IMR-90 (cell line): ENCODE results near the gene TTLL12. TPM values are rescaled to one million over a fixed set of nuclear protein-coding genes. Genes with fewer than 3 reads are reported as not detected.

Source experiments
- ATAC-seq: fragments of 200-7000 bp; cut with Tn5 transposase; 2 replicates; pipeline ENCODE4 v1.9.1; 2020; ENCODE audit warnings: low read depth, mild to moderate bottlenecking, moderate library complexity
- BruUV-seq: library from RNA; stranded (reverse); fragments of 400-500 nt; replicated peaks from 2 replicates; lab custom pipeline; 2021; lab: Mats Ljungman, UMichigan
- CTCF ChIA-PET: fragments of 300-600 bp; formaldehyde crosslinking; extraction: SDS; loops from one replicate; lab custom pipeline; 2021; ENCODE audit warnings: antibody characterized with exemption; lab: Yijun Ruan, JAX
- POLR2A ChIA-PET: fragments of 300-600 bp; sonication (Branson Sonifier 250); formaldehyde crosslinking; loops from one replicate; lab custom pipeline; 2022; ENCODE audit warnings: antibody characterized with exemption; ENCODE audit not compliant: unreplicated experiment; lab: Charles Lee
- DNase-seq: peaks from one replicate; pipeline ENCODE4 v3.0.0; 2013
- H2AFZ ChIP-seq: replicated peaks from 2 replicates; pipeline ENCODE3; 2013; ENCODE audit warnings: low read length, mild to moderate bottlenecking; ENCODE audit not compliant: poor library complexity
- H2AK5ac ChIP-seq: 2 replicates; pipeline ENCODE4 v1.6.1; 2013; ENCODE audit warnings: low read depth, low read length, inconsistent platforms
- H2AK9ac ChIP-seq: replicated peaks from 2 replicates; pipeline ENCODE3; 2013; ENCODE audit warnings: mild to moderate bottlenecking, low read depth, low read length, moderate library complexity; ENCODE audit not compliant: poor library complexity
- H2BK120ac ChIP-seq: 2 replicates; pipeline ENCODE4 v1.6.1; 2013; ENCODE audit warnings: low read depth, low read length, inconsistent platforms
- H2BK15ac ChIP-seq: 3 replicates; pipeline ENCODE4 v1.6.1; 2013; ENCODE audit warnings: low read depth, low read length, inconsistent platforms
- H2BK20ac ChIP-seq: 2 replicates; pipeline ENCODE4 v1.6.1; 2013; ENCODE audit warnings: low read depth, mild to moderate bottlenecking, inconsistent platforms, low read length, moderate library complexity
- H2BK5ac ChIP-seq: 2 replicates; pipeline ENCODE4 v1.6.1; 2013; ENCODE audit warnings: mild to moderate bottlenecking, low read depth, low read length, inconsistent platforms; ENCODE audit not compliant: poor library complexity, severe bottlenecking
- H3K14ac ChIP-seq: replicated peaks from 2 replicates; pipeline ENCODE4 v1.6.1; 2013; ENCODE audit warnings: low read depth, low read length, inconsistent platforms
- H3K18ac ChIP-seq: 2 replicates; pipeline ENCODE4 v1.6.1; 2013; ENCODE audit warnings: low read depth, low read length, control low read depth
- H3K23ac ChIP-seq: 2 replicates; pipeline ENCODE4 v1.6.1; 2013; ENCODE audit warnings: low read depth, low read length, inconsistent platforms
- H3K27ac ChIP-seq: 2 replicates; pipeline ENCODE4 v1.5.1; 2013; ENCODE audit warnings: mild to moderate bottlenecking, control low read depth, low read length; ENCODE audit not compliant: insufficient read depth
- H3K27me3 ChIP-seq: 2 replicates; pipeline ENCODE4 v1.6.1; 2013; ENCODE audit warnings: low read length; ENCODE audit not compliant: control insufficient read depth, insufficient read depth
- H3K36me3 ChIP-seq: 2 replicates; pipeline ENCODE4 v1.6.1; 2013; ENCODE audit warnings: low read length, mixed read lengths; ENCODE audit not compliant: control insufficient read depth, insufficient read depth
- H3K4ac ChIP-seq: 2 replicates; pipeline ENCODE4 v1.6.1; 2013; ENCODE audit warnings: low read depth, low read length, inconsistent platforms
- H3K4me1 ChIP-seq: 2 replicates; pipeline ENCODE4 v1.6.1; 2013; ENCODE audit warnings: low read length, mixed read lengths; ENCODE audit not compliant: control insufficient read depth, insufficient read depth
- H3K4me2 ChIP-seq: 2 replicates; pipeline ENCODE4 v1.6.1; 2013; ENCODE audit warnings: low read depth, mild to moderate bottlenecking, control low read depth, low read length, moderate library complexity
- H3K4me3 ChIP-seq: 2 replicates; pipeline ENCODE4 v1.5.1; 2013; ENCODE audit warnings: low read depth, mild to moderate bottlenecking, control low read depth, low read length, moderate library complexity; ENCODE audit not compliant: insufficient read depth
- H3K56ac ChIP-seq: 2 replicates; pipeline ENCODE4 v1.6.1; 2013; ENCODE audit warnings: low read length, inconsistent platforms; ENCODE audit not compliant: insufficient read depth; ENCODE audit errors: extremely low read depth
- H3K79me1 ChIP-seq, 2 experiments: 2 replicates each; pipeline ENCODE4 v1.6.1; 2013; ENCODE audit warnings: low read length in 2 of 2, inconsistent platforms in 1 of 2, low read depth in 1 of 2
- H3K9ac ChIP-seq: 2 replicates; pipeline ENCODE4 v1.6.1; 2013; ENCODE audit warnings: low read depth, low read length, control low read depth
- H3K9me1 ChIP-seq: 2 replicates; pipeline ENCODE4 v1.6.1; 2013; ENCODE audit warnings: low read length, inconsistent platforms; ENCODE audit not compliant: insufficient read depth
- H3K9me3 ChIP-seq: 2 replicates; pipeline ENCODE4 v1.6.1; 2013; ENCODE audit warnings: low read length; ENCODE audit not compliant: control insufficient read depth, insufficient read depth
- H4K20me1 ChIP-seq: 2 replicates; pipeline ENCODE4 v1.6.1; 2013; ENCODE audit warnings: low read length, inconsistent platforms; ENCODE audit not compliant: insufficient read depth
- H4K5ac ChIP-seq: 2 replicates; pipeline ENCODE4 v1.6.1; 2013; ENCODE audit warnings: mild to moderate bottlenecking, low read depth, low read length, control low read depth
- H4K8ac ChIP-seq, 2 experiments: 2 replicates each; pipeline ENCODE4 v1.6.1; 2013; ENCODE audit warnings: low read depth in 2 of 2, low read length in 2 of 2, control low read depth in 1 of 2, inconsistent platforms in 1 of 2
- H4K91ac ChIP-seq: 2 replicates; pipeline ENCODE4 v1.6.1; 2013; ENCODE audit warnings: low read depth, low read length, inconsistent platforms; ENCODE audit not compliant: insufficient read depth
- BHLHE40 ChIP-seq: fragments of 150-350 bp; IDR thresholded peaks from 2 replicates; pipeline ENCODE4 v1.6.1; 2016; ENCODE audit warnings: mild to moderate bottlenecking, low read depth, low read length
- CEBPB ChIP-seq: IDR thresholded peaks from 2 replicates; pipeline ENCODE4 v1.6.1; 2012; ENCODE audit warnings: low read depth, low read length, improper control_type of control experiment
- CHD1 ChIP-seq: IDR thresholded peaks from 2 replicates; pipeline ENCODE4 v1.6.1; 2012; ENCODE audit warnings: low read depth, low read length, improper control_type of control experiment
- FOS ChIP-seq: fragments of 150-350 bp; IDR thresholded peaks from 2 replicates; pipeline ENCODE4 v1.6.1; 2016; ENCODE audit warnings: low read depth, low read length
- MAFK ChIP-seq: IDR thresholded peaks from 2 replicates; pipeline ENCODE4 v1.6.1; 2012; ENCODE audit warnings: low read depth, low read length, improper control_type of control experiment
- MAZ ChIP-seq: IDR thresholded peaks from 2 replicates; pipeline ENCODE4 v1.6.1; 2012; ENCODE audit warnings: low read depth, mild to moderate bottlenecking, low read length, improper control_type of control experiment, moderate library complexity, borderline replicate concordance
- MXI1 ChIP-seq: IDR thresholded peaks from 2 replicates; pipeline ENCODE4 v1.6.1; 2012; ENCODE audit warnings: low read depth, mild to moderate bottlenecking, low read length, moderate library complexity, borderline replicate concordance
- NFE2L2 ChIP-seq: fragments of 150-350 bp; IDR thresholded peaks from 2 replicates; pipeline ENCODE4 v1.6.1; 2016; ENCODE audit warnings: low read depth, mild to moderate bottlenecking, low read length
- POLR2A ChIP-seq: IDR thresholded peaks from 2 replicates; pipeline ENCODE4 v1.6.1; 2012; ENCODE audit warnings: mild to moderate bottlenecking, low read depth, low read length
- RAD21 ChIP-seq: IDR thresholded peaks from 2 replicates; pipeline ENCODE4 v1.6.1; 2012; ENCODE audit warnings: low read length, improper control_type of control experiment
- RCOR1 ChIP-seq: IDR thresholded peaks from 2 replicates; pipeline ENCODE4 v1.6.1; 2012; ENCODE audit warnings: mild to moderate bottlenecking, low read length, improper control_type of control experiment; ENCODE audit not compliant: insufficient replicate concordance
- RFX5 ChIP-seq: IDR thresholded peaks from 2 replicates; pipeline ENCODE4 v1.8.0; 2012; ENCODE audit warnings: low read depth, mild to moderate bottlenecking, low read length, moderate library complexity
- SMC3 ChIP-seq: fragments of 150-350 bp; IDR thresholded peaks from 2 replicates; pipeline ENCODE4 v1.6.1; 2016; ENCODE audit warnings: low read depth, mild to moderate bottlenecking, antibody characterized with exemption, low read length, moderate library complexity
- WGBS, 2 experiments: methylation state at CpG; one replicate each; pipeline versions ENCODE4 v1.1.5 to v1.1.7; 2013; ENCODE audit warnings: missing lambda C conversion rate in 2 of 2; ENCODE audit not compliant: insufficient read length in 1 of 2; ENCODE audit errors: extremely low coverage in 2 of 2; 5-methylcytosine and 5-hydroxymethylcytosine counted together
- dilution Hi-C: fragments of 300-500 bp; cut with HindIII; formaldehyde crosslinking; loops from one replicate; pipeline ENCODE4 v1.14.3; 2018; ENCODE audit warnings: low sequenced_read_pairs; ENCODE audit not compliant: unreplicated experiment
- in situ Hi-C: fragments of 300-500 bp; cut with MboI; formaldehyde crosslinking; loops from 3 replicates; pipeline ENCODE4 v1.14.3; 2019; ENCODE audit warnings: low sequenced_read_pairs, inconsistent platforms, mixed read lengths
- intact Hi-C: fragments of 100-400 bp; cut with micrococcal nuclease; formaldehyde crosslinking; loops from 2 replicates; pipeline ENCODE4 v1.10.0; 2022
- polyA plus RNA-seq, 3 experiments: library from polyadenylated mRNA; depleted of rRNA; stranded (reverse); fragments of >200 nt; gene quantifications; 2 replicates each; pipeline ENCODE4 v1.2.3, GENCODE V29; 2012; ENCODE audit warnings: low replicate concordance in 1 of 3
- total RNA-seq: library from RNA; depleted of rRNA; stranded (reverse); fragments of >200 nt; gene quantifications from 2 replicates; pipeline ENCODE4 v1.2.3, GENCODE V29; 2012
- TF ChIP-seq, protein P1 (sequence below): fragments of 150-350 bp; IDR thresholded peaks from 2 replicates; pipeline ENCODE4 v1.6.1; 2017; ENCODE audit warnings: mild to moderate bottlenecking, antibody characterized with exemption, low read length, low read depth
- TF ChIP-seq, protein P2 (sequence below): conservative IDR thresholded peaks from 2 replicates; pipeline ENCODE4 v1.5.1; 2012; ENCODE audit warnings: mild to moderate bottlenecking, low read depth, low read length, improper control_type of control experiment
- TF ChIP-seq, protein P3 (sequence below): fragments of 150-350 bp; IDR thresholded peaks from 2 replicates; pipeline ENCODE4 v1.6.1; 2016; ENCODE audit warnings: low read depth, mild to moderate bottlenecking, low read length, moderate library complexity, borderline replicate concordance

Gene TTLL12
- total and polyA plus RNA-seq, 2 of the 4 experiments (the other 2 are of a cell fraction) = 20.9 to 30.1 TPM

DNA sequence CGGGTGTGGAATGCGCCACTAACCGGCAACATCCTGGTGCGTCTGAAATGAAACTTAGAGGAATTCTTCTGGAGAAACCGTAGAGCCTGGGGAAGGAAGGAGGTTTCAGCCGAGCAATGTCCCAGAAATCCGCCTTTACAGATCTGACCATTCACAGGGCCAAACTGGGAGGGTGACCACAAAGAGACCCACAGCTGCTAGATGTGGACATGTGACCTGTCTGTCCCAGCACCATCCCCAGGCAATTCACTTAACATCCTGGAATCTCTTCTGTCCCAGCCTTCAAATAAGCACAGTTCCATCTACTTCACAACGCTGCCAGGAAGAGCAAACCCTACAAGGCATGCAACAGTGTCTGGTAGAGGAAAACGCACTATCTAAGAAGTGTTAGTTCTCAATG lies 53.5 kb downstream of the TTLL12 start:
- Histone ChIP-seq H2BK20ac (no peak overlapping the region), H2BK120ac (no peak overlapping the region), H3K27ac (no peak overlapping the region), H3K9me3 (no peaks in the 10 kb centered on the region), H3K14ac (no peak overlapping the region), H3K4me1 (no peaks in the 10 kb centered on the region), H4K20me1 (no peaks in the 10 kb centered on the region; the same call in 1 of the 2 replicates), H2AK5ac (no peak overlapping the region), H2AK9ac (no peak overlapping the region), H2BK15ac (no peak overlapping the region), H3K36me3 (peaks cover 38% of the 10 kb centered on the region), H3K9ac (no peak overlapping the region), H3K56ac (no peak overlapping the region), H2BK5ac (no peak overlapping the region), H4K91ac (no peak overlapping the region), H4K8ac (no peak overlapping the region), H3K4me2 (no peak overlapping the region), H3K4me3 (no peak overlapping the region), H4K5ac (no peak overlapping the region), H3K4ac (no peak overlapping the region), H3K9me1 (no peaks in the 10 kb centered on the region), H3K18ac (no peak overlapping the region), H3K23ac (no peak overlapping the region), H3K79me1 (peaks cover 0 to 5% of the 10 kb centered on the region in 2 experiments; a peak in 1 of 4 replicates), H2AFZ (no peak overlapping the region), H3K27me3 (no peaks in the 10 kb centered on the region)
- BruUV-seq = no TSS peak
- dilution Hi-C loops (no loop called here), in situ Hi-C loops (no loop called here), intact Hi-C loops (no loop called here)
- ChIA-PET POLR2A (no interaction called here), CTCF (interaction anchor here (0.7 kb wide), 1 partner anchor 688 kb away, joined by 3 read pairs; no protein-coding TSS in a partner anchor)
- ATAC-seq (no peak), DNase-seq (no peak)
- WGBS, 2 experiments = 72% methylated on average over 5 of the region's 9 CpGs; no CpG with 5 or more reads in 1 of the 2 experiments
- no peak for TF ChIP-seq FOS
- TF ChIP-seq, protein P1, sequence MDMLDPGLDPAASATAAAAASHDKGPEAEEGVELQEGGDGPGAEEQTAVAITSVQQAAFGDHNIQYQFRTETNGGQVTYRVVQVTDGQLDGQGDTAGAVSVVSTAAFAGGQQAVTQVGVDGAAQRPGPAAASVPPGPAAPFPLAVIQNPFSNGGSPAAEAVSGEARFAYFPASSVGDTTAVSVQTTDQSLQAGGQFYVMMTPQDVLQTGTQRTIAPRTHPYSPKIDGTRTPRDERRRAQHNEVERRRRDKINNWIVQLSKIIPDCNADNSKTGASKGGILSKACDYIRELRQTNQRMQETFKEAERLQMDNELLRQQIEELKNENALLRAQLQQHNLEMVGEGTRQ = no peak
- TF ChIP-seq RFX5 = no peak
- TF ChIP-seq, protein P2, sequence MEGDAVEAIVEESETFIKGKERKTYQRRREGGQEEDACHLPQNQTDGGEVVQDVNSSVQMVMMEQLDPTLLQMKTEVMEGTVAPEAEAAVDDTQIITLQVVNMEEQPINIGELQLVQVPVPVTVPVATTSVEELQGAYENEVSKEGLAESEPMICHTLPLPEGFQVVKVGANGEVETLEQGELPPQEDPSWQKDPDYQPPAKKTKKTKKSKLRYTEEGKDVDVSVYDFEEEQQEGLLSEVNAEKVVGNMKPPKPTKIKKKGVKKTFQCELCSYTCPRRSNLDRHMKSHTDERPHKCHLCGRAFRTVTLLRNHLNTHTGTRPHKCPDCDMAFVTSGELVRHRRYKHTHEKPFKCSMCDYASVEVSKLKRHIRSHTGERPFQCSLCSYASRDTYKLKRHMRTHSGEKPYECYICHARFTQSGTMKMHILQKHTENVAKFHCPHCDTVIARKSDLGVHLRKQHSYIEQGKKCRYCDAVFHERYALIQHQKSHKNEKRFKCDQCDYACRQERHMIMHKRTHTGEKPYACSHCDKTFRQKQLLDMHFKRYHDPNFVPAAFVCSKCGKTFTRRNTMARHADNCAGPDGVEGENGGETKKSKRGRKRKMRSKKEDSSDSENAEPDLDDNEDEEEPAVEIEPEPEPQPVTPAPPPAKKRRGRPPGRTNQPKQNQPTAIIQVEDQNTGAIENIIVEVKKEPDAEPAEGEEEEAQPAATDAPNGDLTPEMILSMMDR = no peak
- no peak for TF ChIP-seq POLR2A
- TF ChIP-seq MXI1 = no peak
- TF ChIP-seq RAD21 = no peak
- TF ChIP-seq CHD1 = no peak
- TF ChIP-seq MAFK = no peak
- TF ChIP-seq, protein P3, sequence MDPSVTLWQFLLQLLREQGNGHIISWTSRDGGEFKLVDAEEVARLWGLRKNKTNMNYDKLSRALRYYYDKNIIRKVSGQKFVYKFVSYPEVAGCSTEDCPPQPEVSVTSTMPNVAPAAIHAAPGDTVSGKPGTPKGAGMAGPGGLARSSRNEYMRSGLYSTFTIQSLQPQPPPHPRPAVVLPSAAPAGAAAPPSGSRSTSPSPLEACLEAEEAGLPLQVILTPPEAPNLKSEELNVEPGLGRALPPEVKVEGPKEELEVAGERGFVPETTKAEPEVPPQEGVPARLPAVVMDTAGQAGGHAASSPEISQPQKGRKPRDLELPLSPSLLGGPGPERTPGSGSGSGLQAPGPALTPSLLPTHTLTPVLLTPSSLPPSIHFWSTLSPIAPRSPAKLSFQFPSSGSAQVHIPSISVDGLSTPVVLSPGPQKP = no peak
- TF ChIP-seq SMC3 = no peak
- TF ChIP-seq NFE2L2 = no peak
- no peak for TF ChIP-seq RCOR1
- no peak for TF ChIP-seq CEBPB
- no peak for TF ChIP-seq MAZ
- no peak for TF ChIP-seq BHLHE40
